Adipose tissue (tissue), 3 donors: ENCODE data around the gene INTS15. TPM values are rescaled to one million over a fixed set of nuclear protein-coding genes. Genes with fewer than 3 reads are reported as not detected.

Source experiments
- H3K27ac ChIP-seq: one replicate; pipeline ENCODE4 v1.5.1; 2013; ENCODE audit warnings: low read depth, low read length
- WGBS, 3 donors: extraction: QIAGEN DNeasy Blood & Tissue Kit; methylation state at CpG; one replicate each; pipeline ENCODE4 v1.1.7; 2013; 5-methylcytosine and 5-hydroxymethylcytosine counted together
- polyA plus RNA-seq, 3 donors: library from polyadenylated mRNA; stranded (reverse); fragments of 200-250 nt; gene quantifications; one replicate each; pipeline ENCODE4 v1.2.3, GENCODE V29; 2013
- donor health status: healthy with polysubstance abuse.
- donor health status: Bipolar disorder and iron deficiency.
- donor health status: healthy.

The INTS15 gene
- polyA plus RNA-seq, 3 donors, result 14.3 to 25.6 (median 18.7) TPM

DNA sequence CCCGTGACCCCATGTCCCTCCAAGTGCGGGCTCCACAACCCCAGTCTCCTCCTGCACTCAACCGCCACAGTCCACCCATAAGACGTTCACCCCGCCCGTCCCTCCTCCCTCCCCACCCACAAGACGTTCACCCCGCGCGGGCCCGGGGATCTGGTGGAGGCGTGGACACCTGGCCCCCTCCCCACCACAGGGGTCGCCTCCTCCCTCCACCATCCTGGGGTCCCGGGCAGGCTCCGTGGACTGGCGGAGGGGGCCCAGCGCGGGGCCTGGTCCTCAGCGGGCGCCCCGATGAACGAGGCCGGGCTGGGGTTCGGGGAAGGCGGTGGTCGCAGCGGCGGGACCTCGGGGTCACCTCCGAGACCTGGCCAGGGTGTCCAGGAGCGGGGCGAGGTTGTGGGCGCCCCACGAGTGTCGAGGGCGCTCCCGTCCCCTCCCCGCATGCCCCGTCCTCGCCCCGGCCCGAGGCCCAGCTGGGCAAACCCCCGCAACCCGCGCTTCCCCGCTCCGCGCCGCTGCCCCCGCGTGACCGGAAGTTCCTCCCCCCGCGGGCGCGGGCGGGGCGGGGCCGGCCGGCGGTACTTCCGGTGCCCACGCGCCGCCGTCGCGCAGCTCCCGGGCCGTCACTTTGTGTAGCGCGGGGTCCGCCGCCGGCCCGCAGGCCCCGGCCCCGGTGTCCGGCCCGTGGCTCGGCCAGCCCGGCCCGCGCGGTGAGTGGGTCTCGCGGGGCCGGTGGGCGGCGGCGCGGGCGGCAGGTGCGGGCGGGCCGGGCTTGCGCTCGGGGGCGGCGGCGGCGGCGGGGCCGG is 47.1 kb downstream of the INTS15 start, which contains the start of gene ZNF316:
ZNF316 (plus strand) TSS at position 578 of the 803 bp plus-strand sequence. CDS start 5,092 bp downstream, outside the sequence.
- H3K27ac ChIP-seq, result peak within 1 kb of the TSS; percentile 46
- WGBS, 3 donors, result 0 to 2% (median 1%) methylated on average over 55 to 99 of the region's 104 CpGs

DNA sequence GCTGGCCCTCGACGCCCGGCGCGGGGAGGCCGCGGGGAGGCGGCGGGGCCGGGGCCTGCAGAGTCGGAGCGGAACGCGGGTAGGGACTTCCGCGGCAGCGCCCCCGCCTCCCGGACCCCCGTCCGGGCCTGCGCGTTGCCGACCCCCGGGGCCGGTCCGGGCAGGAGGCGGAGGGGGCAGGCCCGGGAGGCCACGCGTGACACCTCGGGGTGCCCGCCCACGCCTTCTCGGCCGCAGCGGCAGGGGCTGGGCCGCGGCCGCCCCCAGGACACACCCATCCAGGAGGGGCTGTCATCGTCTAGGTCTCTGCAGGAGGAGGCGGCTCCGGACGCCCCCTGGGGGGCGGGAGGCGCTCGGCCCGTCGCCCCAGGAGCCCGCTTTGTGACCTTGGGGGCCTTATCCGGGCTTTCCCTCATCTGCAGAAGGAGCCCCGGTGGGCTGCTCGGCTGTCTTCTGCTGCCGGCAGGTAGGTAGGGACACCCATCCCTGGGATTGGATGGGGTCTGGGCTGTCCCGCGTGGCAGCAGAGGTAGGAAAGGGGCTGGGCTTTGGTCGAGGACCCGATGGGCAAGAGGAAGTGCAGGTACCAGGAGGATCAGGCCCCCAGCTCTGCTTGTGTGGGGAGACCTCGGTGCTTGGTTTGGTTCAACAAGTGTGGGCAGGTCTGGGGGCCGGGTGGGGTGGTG is 47.9 kb downstream of the INTS15 start:
- no peak overlapping the region for H3K27ac ChIP-seq
- 0 to 2% (median 1%) methylated on average over 39 to 60 of the region's 60 CpGs for WGBS, 3 donors

DNA sequence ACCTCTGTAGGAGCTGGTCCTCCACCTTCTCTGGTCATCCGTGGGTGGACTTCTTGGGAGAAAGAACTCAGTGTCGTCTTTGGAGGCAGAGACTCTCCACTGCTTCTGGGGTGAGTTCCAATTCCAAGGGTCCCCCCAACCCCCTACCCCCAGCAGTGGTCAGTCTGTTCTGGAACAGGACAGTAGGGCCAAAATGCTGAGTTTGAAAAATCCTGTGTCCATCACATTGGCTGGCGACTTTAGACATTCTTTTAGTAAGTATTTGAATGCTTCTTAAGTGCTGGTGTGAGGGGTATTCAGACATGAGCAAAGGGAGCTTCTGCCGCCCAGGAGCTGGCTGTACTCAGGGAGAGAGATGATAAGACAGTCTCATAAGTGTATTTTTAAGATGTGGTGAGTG is 49.2 kb downstream of the INTS15 start:
- no peak overlapping the region for H3K27ac ChIP-seq
- WGBS, 3 donors, result 77 to 80% (median 80%) methylated on average over 4 of the region's 4 CpGs

DNA sequence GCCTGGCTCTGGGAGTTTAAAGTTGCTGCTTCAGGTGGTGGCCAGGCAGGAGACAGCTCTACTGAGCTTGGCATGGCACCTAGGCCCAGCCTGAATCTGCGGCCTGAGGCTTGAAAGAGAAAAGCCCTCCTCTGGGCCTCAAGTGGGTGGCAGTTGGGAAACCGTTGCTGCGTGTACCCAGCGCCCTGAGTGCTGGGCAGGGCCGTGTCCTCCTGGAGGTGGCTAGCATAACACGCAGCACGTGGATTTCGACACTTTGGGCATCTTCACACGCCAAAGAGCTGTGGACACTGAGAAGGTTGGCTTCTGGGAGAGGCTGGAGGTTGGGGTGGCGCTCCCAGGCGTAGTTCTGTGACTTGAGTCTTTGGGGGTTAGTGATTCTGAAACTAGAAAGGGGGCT is 49.8 kb downstream of the INTS15 start:
- 88 to 92% (median 90%) methylated on average over 11 of the region's 11 CpGs for WGBS, 3 donors
- H3K27ac ChIP-seq, result no peak overlapping the region

DNA sequence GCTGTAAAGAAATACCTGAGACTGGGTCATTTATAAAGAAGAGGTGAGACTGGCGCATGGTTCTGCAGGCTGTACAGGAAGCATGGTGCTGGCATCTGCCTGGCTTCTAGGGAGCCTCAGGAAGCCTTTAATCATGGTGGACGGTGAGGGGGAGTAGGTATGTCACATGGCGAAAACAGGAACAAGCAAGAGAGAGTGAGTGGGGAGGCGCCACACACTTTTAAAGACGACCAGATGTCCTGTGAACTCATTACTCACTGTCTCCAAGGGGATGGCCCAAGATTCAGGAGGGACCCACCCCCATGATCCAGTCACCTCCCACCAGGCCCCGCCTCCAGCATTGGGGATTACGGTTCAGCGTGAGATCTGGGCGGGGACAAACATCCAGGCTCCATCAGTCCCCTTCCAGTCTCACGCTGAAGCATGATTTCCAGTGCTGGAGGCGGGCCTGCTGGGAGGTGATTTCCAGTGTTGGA is 50.5 kb downstream of the INTS15 start:
- H3K27ac ChIP-seq, result no peak overlapping the region
- WGBS, 3 donors, result 65 to 75% (median 70%) methylated on average over 11 of the region's 11 CpGs

DNA sequence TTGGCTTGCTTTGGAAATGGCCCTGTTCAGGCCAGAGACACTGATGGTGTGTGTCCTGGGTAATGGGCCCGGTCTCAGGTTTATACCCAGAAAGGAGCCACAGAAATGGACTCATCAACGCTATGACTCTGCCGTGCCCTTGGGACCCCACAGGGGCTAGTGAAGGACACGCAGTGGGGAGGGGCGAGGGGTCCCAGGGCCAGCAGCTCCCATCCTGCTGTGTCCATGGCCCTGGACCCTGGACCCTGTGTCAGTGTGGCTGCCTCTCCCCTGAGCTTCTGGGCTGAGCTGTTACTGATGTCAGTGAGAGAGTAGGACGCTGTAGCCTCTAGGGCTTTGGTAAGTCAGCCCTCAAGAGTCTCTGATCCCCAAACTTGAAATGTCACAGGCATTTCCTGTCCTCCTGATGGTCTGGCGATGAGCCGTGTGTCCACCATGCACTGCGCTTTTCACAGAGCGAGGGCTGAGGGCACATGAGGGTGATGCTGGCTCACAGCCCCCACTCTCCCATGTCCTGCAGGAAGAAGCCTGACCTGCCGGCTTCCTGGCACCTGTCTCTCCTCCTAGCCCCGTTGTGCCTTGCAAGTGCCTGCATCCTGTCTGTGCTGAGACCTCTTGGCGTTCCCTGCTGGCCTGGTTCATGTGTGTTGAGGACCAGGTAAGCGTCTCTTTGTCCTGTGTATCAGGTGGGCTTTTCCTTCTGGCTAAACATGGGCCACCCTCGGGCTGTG is 51.6 kb downstream of the INTS15 start:
- H3K27ac ChIP-seq, result no peak overlapping the region
- 82 to 88% (median 88%) methylated on average over 15 of the region's 15 CpGs for WGBS, 3 donors

DNA sequence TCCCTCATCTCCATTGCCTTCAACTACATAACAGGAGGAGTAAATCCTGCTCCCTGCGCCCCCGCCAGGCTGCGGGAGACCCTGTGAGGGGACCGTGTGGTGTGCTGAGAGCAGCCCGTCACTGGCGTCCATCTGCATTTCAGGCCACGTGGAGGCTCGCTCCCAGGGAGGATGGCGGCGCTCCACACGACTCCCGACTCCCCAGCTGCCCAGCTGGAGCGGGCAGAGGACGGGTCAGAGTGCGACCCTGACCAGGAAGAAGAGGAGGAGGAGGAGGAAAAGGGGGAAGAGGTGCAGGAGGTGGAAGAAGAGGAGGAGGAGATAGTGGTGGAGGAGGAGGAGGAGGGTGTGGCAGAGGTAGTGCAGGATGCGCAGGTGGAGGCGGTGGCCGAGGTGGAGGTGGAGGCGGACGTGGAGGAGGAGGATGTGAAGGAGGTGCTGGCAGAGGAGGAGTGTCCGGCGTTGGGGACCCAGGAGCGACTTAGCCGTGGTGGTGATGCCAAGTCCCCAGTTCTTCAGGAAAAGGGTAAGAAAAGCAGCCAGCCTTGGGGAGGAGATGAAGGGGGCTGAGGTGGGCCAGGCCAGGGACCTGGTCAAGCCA is 52.5 kb downstream of the INTS15 start:
- WGBS, 3 donors, result 93 to 94% (median 93%) methylated on average over 24 of the region's 24 CpGs
- H3K27ac ChIP-seq, result no peak overlapping the region

DNA sequence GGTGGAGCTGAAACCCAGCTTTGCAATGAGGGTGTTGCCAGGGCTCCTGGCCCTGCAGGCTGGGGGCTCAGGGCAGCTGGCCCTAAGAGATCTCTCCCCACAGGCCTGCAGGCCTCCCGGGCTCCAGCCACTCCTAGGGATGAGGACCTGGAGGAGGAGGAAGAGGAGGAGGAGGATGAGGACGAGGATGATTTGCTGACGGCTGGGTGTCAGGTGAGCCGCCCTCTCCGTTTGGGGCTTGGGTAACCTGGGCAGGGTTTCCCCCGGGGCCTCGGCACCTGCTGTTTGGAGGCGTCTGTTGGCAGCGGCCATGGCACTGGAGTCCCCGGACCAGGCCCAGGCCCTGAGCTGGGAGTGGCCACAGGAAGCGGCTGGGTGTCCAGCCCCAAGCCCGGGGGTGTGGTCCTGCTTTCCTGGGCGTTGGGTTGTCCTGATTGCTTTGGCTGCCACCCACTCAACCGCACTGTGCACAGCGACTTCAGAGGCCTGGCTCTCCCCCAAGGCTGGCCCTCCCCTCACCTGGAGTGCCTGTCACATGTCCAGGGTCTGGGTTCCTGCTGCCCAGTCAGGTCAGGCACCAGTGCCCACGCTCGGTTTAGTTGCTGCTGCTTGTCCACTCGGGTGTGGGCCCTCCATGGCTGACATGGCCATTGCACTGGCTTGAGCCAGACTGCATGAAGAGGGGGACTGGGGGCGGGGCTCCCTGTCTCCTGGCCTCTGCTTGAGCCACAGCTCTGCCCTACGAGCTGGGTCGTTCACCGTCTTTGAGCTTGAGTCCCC is 53.2 kb downstream of the INTS15 start:
- H3K27ac ChIP-seq, result no peak overlapping the region
- 87 to 90% (median 89%) methylated on average over 22 of the region's 22 CpGs for WGBS, 3 donors

DNA sequence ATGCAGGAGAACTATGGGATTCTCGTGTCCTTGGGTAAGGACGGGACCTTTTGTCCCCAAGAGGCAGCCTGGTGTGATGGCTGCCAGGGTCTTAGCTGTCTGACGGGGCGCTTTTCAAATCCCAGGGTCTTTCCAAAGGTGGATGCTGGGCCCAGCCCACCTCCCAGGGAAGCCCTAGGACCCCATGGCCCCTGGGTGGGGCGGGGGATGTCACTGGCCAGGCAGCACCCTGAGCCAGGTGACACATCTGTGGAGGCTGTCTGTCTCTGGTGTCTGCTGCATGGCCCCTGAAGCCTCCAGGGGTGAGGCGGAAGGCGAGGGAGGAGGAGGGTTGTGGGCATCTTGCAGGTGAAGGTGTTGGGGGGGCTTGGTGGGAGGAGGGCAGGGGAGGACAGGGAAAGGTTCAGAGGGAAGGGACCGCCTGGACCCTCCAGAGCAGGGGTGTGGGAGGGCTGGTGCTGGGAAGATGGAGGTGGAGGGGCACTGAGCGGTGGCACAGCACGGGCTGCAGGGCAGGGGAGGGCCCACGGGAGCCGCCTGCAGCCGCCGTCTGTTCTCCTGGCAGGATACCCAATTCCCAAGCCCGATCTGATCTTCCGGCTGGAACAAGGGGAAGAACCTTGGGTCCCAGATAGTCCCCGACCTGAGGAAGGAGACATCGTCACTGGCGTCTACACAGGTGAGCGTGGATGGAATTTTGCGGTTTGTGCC is 54.2 kb downstream of the INTS15 start:
- WGBS, 3 donors, result 93 to 95% (median 93%) methylated on average over 18 to 21 of the region's 21 CpGs
- no peak overlapping the region for H3K27ac ChIP-seq

DNA sequence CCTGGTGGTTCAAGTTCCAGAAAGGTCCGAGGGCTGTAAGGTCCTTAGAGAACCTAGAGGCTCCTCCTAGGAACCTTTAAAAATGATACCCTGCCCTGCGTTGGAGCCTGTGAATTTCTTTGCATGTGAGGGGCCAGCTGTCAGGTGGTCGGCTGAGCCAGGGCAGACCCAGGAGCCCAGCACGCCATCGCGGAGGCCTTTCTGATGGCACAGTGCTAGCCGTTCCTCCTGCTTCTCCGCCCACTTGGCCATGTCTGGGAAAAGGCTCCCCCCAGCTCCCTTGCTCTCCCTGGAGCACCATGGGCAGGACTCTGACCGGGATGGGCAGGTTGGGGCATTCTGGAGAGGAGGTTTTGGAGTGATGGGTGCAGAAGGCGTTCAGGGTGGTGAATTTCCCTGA is 54.9 kb downstream of the INTS15 start:
- 94 to 96% (median 96%) methylated on average over 10 of the region's 10 CpGs for WGBS, 3 donors
- H3K27ac ChIP-seq, result no peak overlapping the region

DNA sequence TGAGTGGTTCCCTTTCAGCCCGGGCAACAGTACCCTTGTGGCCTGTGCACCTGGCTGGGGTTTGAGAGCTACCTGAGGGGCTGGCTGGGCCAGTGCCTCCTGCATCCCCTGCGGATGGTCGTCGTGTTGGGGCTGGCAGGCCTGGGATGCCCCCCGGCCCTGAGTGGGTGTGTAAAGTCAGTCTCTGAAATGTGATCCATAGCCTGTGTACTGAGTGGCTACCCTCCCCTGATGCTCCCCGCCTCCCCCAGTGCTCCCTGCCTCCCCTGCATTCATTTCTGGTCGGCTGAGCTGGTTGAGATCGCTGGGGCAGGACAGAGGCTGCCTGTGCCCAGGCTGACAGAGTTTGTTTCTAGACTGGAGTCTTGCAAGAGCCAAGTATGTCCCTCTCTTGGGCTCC is 56.6 kb downstream of the INTS15 start:
- H3K27ac ChIP-seq, result no peak overlapping the region
- 79 to 86% (median 84%) methylated on average over 8 of the region's 8 CpGs for WGBS, 3 donors

DNA sequence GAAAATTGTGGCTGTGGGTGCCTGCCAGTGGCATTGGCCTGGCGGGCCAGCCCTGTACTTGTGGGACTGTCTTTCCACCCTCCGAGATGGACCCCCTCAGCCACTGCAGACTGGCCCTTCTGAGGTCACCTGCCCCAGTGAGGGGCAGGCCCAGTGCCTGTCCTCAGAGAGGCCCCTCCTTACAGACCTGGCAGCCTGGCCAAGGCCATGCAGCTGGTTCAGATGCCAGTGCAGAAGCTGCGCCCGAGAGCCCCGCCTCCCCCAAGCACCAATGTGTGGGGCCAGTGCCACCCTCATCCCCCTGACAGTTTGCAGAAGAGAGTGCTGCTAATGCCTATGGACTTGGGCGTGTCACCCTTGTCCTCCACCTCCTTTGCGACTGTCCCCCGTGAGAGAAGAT is 57.3 kb downstream of the INTS15 start:
- WGBS, 3 donors, result 76 to 92% (median 90%) methylated on average over 8 of the region's 8 CpGs
- H3K27ac ChIP-seq, result no peak overlapping the region

DNA sequence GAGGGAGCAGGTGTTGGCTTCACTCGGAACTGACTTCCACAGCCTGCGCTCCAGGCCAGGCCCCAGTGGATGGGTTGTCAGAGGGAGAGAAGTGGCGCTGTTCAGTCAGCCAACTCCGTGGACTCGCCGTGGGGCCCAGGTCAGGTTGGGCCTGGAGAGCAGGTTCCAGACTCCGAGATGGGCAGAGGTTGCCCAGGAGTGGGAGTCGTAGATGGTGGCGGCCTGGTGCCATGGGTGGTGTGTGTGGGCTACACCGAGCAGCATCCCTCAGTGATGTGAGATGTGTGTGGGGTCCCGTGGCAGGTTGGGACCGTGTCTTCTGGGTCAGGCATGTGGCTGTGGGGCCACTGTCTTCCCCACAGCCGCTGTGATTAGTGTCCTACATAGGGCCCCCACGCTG is 57.7 kb downstream of the INTS15 start:
- 85 to 92% (median 90%) methylated on average over 14 of the region's 14 CpGs for WGBS, 3 donors
- no peak overlapping the region for H3K27ac ChIP-seq

DNA sequence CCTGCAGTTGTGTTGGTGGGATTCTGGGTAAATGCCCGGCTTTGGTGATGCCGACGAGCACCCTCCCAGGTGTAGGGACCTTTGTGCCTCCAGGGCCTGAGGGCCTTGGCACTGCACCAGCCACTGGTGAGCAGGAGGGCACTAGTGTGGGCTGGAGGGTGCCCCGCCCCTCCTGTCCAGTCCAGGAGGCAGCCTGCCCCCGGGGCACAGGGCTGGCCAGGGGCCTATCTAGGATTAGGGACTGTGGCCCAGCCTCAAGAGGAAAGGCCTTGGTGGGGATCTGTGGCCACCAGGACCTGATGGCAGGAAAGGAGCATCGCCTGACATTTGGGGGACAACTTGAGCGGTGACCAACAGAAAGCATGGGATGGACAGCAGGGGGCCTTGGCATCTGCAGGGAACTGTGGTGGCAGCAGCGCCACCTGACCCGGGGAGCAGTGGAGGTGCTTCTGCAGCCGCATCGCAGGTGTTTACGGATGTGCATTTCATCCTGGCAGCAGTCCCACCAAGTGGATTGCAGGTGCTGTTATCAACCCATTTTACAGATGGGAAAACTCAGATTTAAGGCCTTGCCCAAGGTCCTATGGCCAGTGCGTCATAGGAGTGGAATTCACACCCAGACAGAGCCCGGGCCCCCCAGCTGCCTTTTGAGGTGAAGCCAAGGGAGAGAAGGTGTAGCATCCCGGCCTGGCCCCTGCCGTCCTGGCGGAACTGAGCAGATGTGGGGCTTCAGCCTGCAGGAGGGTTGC is 58.4 kb downstream of the INTS15 start:
- H3K27ac ChIP-seq, result no peak overlapping the region
- 94 to 97% (median 94%) methylated on average over 17 of the region's 17 CpGs for WGBS, 3 donors

DNA sequence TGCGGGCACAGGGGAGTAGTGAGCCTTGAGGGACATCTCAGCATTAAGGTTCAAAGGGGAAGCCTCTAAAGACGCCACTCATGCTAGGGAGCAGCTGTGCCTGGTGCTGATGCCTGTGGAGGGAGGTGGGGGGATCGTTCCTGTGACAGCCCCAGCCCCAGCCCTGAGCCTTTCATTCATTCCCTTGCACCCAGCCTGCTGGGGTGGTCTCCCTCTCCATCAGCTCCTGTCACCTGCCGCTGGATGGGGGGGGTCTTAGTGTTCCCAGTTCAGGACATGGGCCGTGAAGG is 58.9 kb downstream of the INTS15 start:
- no peak overlapping the region for H3K27ac ChIP-seq
- 91 to 97% (median 95%) methylated on average over 5 of the region's 5 CpGs for WGBS, 3 donors

DNA sequence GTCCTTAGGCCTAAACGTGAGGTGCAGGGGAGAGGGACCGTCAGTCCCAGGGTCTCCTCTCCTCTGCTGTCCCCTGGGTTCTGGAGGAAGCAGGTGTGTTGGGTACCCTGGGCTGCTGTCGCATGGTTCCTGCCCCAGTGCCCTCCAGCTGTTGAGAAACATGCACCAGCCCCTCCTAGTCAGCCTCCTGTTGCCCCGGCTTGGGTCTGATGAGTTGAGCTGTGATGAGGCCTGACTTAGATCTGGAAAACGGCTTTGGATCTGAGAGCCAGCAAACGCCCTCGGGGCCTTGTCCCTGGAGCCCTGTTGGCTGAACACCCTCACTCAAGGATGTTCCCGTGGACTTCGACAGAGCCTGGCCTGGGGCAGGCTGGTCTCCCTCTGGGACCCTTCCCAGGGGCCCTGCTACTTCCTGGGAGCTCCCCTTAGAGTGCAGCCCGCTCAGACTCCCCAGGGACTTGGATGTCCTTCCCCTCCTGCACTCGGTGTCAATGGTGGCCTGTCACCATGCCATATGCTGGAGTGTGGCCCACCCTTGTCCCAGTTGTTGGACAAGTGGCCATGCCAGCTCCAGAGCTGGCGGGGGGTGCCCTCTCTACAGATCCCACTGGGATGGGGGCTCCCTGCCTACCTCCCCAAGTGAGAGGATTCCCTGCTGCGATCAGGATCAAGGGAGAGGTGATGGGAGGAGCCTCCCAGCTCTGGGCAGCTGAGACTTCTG is 59.6 kb downstream of the INTS15 start:
- H3K27ac ChIP-seq, result no peak overlapping the region
- 80 to 86% (median 84%) methylated on average over 12 to 13 of the region's 13 CpGs for WGBS, 3 donors
